ENCODE data around the gene KLHDC9. TPM values are rescaled to one million over a fixed set of nuclear protein-coding genes. Genes with fewer than 3 reads are reported as not detected.

KLHDC9 gene
- total and polyA plus RNA-seq, 5 donors from 2014 or later: 0.28 to 0.46 TPM; not detected in 3

DNA sequence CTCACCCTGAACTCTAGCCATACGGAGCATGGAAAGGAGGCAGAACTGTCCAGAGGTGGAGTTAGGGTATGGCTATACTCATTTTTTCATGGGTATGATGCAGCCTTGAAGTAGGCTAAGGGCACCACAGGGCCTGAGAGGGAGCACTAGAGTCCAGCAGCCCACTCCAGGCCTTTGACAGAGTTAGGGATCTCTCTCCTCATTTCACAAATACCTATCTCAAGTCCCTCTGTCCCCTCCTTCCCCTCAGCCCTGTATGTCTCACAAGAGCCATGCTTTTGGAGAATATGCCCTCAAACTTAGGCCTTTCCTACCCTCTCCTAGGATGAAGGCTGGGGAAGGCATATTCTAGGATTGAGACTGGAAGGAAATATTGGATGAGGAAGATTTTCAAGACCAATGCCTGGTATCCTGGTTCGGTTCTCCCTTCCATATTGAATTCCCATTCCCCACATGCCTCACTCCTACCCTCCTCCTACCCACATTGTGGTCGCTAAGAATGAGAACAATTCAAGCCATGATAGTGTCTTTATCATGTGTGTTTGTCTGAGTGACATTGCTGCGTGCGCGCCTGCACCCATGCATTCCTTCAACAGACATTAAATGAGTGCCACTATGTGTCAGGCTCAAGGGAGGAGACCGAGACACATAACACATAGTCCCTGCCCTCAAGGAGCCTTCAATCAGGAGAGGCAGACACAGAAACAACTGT is 6.2 kb upstream of the KLHDC9 start:
- H3K9me3 Mint-ChIP-seq: no peaks in the 10 kb centered on the region
- H3K4me3 ChIP-seq (ENCODE audit: low read depth, low read length): no peak overlapping the region
- no peaks in the 10 kb centered on the region for H3K36me3 Mint-ChIP-seq
- H3K27ac ChIP-seq (ENCODE audit: insufficient read depth, low read length, poor library complexity, severe bottlenecking): no peak overlapping the region
- peaks cover 0 to 9% (median 4%) of the 10 kb centered on the region in 4 donors for H3K4me1 Mint-ChIP-seq
- no peak overlapping the region for H3K27ac Mint-ChIP-seq
- no peaks in the 10 kb centered on the region for H3K36me3 ChIP-seq (ENCODE audit: control insufficient read depth, insufficient read depth, low read length)
- H3K27me3 Mint-ChIP-seq: peaks cover 7% of the 10 kb centered on the region
- no peaks in the 10 kb centered on the region for H3K9me3 ChIP-seq (ENCODE audit: control insufficient read depth in 2 of 2, low read length in 2 of 2)
- H3K27me3 ChIP-seq (ENCODE audit: control insufficient read depth, insufficient read depth, low read length): no peaks in the 10 kb centered on the region
- ATAC-seq (ENCODE audit: low read depth in 2 of 2): no peak
- no peak for DNase-seq
- H3K4me3 Mint-ChIP-seq: no peak overlapping the region
- peaks cover under 1% of the 10 kb centered on the region for H3K4me1 ChIP-seq (ENCODE audit: control insufficient read depth, insufficient read depth, low read length, poor library complexity, severe bottlenecking)

DNA sequence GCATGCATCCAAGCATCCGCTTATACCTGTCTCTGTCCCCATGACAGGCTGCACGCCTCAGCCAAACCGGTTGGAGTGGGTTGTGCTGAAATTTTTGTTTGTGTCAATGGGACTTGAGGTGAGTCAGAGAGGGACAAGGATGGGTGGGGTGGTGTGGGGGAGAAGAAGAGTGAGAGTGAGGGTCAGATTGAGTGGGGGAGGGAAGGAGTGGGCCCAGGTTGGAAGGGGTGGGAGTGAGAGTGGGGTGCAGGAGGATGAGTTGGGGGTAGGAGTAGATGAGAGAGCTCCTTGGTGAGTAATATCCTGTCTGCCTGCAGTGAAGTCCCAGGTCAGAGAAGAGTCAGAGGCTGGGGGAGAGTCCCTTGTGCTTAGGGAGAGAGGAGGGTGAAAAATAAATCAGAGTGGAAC is 5.5 kb upstream of the KLHDC9 start:
- H3K4me3 Mint-ChIP-seq: no peak overlapping the region
- H3K9me3 ChIP-seq (ENCODE audit: control insufficient read depth in 2 of 2, low read length in 2 of 2): no peaks in the 10 kb centered on the region
- peaks cover 13% of the 10 kb centered on the region for H3K27me3 Mint-ChIP-seq
- H3K36me3 ChIP-seq (ENCODE audit: control insufficient read depth, insufficient read depth, low read length): no peaks in the 10 kb centered on the region
- H3K9me3 Mint-ChIP-seq: peaks cover 0 to 2% (median 0%) of the 10 kb centered on the region in 7 donors
- DNase-seq: peak in 1 of 3 donors; percentile 34
- no peak overlapping the region for H3K4me3 ChIP-seq (ENCODE audit: low read depth, low read length)
- no peak overlapping the region for H3K27ac Mint-ChIP-seq
- no peaks in the 10 kb centered on the region for H3K27me3 ChIP-seq (ENCODE audit: control insufficient read depth, insufficient read depth, low read length)
- H3K36me3 Mint-ChIP-seq: peaks cover 3% of the 10 kb centered on the region
- peak in 1 of 2 donors; percentile 33 for ATAC-seq (ENCODE audit: low read depth in 2 of 2)
- peaks cover 5 to 15% (median 10%) of the 10 kb centered on the region in 4 donors for H3K4me1 Mint-ChIP-seq
- peaks cover 7% of the 10 kb centered on the region for H3K4me1 ChIP-seq (ENCODE audit: control insufficient read depth, insufficient read depth, low read length, poor library complexity, severe bottlenecking)
- no peak overlapping the region for H3K27ac ChIP-seq (ENCODE audit: insufficient read depth, low read length, poor library complexity, severe bottlenecking)

DNA sequence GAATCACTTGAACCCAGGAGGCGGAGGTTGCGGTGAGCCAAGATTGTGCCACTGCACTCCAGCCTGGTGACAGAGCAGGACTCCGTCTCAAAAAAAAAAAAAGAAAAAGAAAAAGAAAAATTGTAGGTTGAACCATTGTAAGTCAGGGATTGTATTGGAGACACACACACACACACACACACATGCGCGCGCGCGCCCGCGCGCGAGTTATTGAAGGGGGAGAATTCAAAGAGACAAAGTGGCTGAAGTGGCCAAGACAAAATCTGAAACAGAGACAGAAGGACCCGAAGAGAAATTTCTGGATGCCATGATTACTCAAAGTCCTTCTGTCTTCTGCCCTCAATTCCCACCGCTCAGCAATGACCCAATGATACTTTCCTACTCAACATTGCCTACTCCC is 3.7 kb upstream of the KLHDC9 start:
- H3K4me3 ChIP-seq (ENCODE audit: low read depth, low read length): no peak overlapping the region
- peaks cover 18% of the 10 kb centered on the region for H3K4me1 ChIP-seq (ENCODE audit: control insufficient read depth, insufficient read depth, low read length, poor library complexity, severe bottlenecking)
- H3K9me3 ChIP-seq (ENCODE audit: control insufficient read depth in 2 of 2, low read length in 2 of 2): no peaks in the 10 kb centered on the region
- peaks cover 18% of the 10 kb centered on the region for H3K27me3 Mint-ChIP-seq
- peaks cover 11 to 23% (median 17%) of the 10 kb centered on the region in 4 donors for H3K4me1 Mint-ChIP-seq
- ATAC-seq (ENCODE audit: low read depth in 2 of 2) (no peak), DNase-seq (no peak)
- H3K36me3 Mint-ChIP-seq: peaks cover 9% of the 10 kb centered on the region
- H3K36me3 ChIP-seq (ENCODE audit: control insufficient read depth, insufficient read depth, low read length): peaks cover 2% of the 10 kb centered on the region
- H3K27ac ChIP-seq (ENCODE audit: insufficient read depth, low read length, poor library complexity, severe bottlenecking): no peak overlapping the region
- H3K9me3 Mint-ChIP-seq: peaks cover 0 to 6% (median 0%) of the 10 kb centered on the region in 7 donors
- H3K27me3 ChIP-seq (ENCODE audit: control insufficient read depth, insufficient read depth, low read length): no peaks in the 10 kb centered on the region
- no peak overlapping the region for H3K27ac Mint-ChIP-seq
- H3K4me3 Mint-ChIP-seq: peak overlapping the region in 1 of 4 donors; percentile 76

DNA sequence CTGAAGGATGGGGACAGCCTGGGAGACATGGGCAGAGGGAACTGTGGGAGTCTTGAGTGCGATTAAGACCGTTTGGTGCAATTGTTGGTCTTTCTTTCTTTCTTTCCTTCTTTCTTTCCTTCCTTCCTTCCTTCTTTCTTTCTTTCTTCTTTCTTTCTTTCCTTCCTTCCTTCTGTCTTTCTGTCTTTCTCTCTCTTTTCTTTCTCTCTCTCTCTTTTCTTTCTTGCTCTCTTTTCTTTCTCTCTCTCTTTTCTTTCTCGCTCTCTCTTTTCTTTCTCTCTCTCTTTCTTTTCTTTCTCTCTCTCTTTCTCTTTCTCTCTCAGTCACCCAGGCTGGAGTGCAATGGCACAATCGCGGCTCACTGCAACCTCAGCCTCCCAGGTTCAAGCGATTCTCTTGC is 2.9 kb upstream of the KLHDC9 start:
- no peak for DNase-seq
- peaks cover 18% of the 10 kb centered on the region for H3K27me3 Mint-ChIP-seq
- H3K9me3 Mint-ChIP-seq: peaks cover 0 to 6% (median 0%) of the 10 kb centered on the region in 7 donors
- peak overlapping the region in 1 of 4 donors; percentile 76 for H3K4me3 Mint-ChIP-seq
- H3K4me1 Mint-ChIP-seq: peaks cover 11 to 23% (median 17%) of the 10 kb centered on the region in 4 donors
- H3K36me3 Mint-ChIP-seq: peaks cover 16% of the 10 kb centered on the region
- H3K4me1 ChIP-seq (ENCODE audit: control insufficient read depth, insufficient read depth, low read length, poor library complexity, severe bottlenecking): peaks cover 18% of the 10 kb centered on the region
- no peak overlapping the region for H3K27ac ChIP-seq (ENCODE audit: insufficient read depth, low read length, poor library complexity, severe bottlenecking)
- peaks cover 10% of the 10 kb centered on the region for H3K36me3 ChIP-seq (ENCODE audit: control insufficient read depth, insufficient read depth, low read length)
- no peak overlapping the region for H3K4me3 ChIP-seq (ENCODE audit: low read depth, low read length)
- peak overlapping the region in 2 of 3 donors; percentile 45 to 46 for H3K27ac Mint-ChIP-seq
- H3K27me3 ChIP-seq (ENCODE audit: control insufficient read depth, insufficient read depth, low read length): no peaks in the 10 kb centered on the region
- no peaks in the 10 kb centered on the region for H3K9me3 ChIP-seq (ENCODE audit: control insufficient read depth in 2 of 2, low read length in 2 of 2)
- no peak for ATAC-seq (ENCODE audit: low read depth in 2 of 2)

DNA sequence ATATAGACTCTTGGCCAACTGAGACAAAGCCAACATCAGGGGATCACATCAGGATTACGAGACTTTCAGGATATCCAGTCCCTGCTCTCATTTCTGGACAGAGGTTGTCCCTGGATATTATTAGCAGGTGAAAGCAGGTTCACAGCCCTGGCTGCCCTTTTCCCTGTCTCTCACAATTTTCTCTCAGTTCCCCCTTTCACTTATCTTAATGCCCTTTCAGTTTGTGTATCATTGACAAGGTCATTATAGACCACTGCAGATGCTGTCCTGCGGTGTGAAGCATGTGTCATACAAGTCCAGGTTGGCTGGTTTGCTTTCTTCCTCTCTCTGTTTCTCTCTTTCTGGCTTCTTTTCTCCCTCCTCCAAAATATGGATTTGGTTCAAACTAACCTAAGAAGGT is 2.1 kb upstream of the KLHDC9 start:
- ATAC-seq (ENCODE audit: low read depth in 2 of 2) (no peak), DNase-seq (no peak)
- Mint-ChIP-seq H3K27me3 (peaks cover 18% of the 10 kb centered on the region), H3K36me3 (peaks cover 18% of the 10 kb centered on the region), H3K4me1 (peaks cover 11 to 23% (median 16%) of the 10 kb centered on the region in 4 donors), H3K4me3 (peak overlapping the region in 2 of 4 donors; percentile 34 to 96), H3K9me3 (peaks cover 0 to 6% (median 0%) of the 10 kb centered on the region in 7 donors), H3K27ac (peak overlapping the region; percentile 66 to 100 (median 96))
- no peak overlapping the region for H3K27ac ChIP-seq (ENCODE audit: insufficient read depth, low read length, poor library complexity, severe bottlenecking)
- H3K9me3 ChIP-seq (ENCODE audit: control insufficient read depth in 2 of 2, low read length in 2 of 2): no peaks in the 10 kb centered on the region
- H3K4me3 ChIP-seq (ENCODE audit: low read depth, low read length): no peak overlapping the region
- H3K27me3 ChIP-seq (ENCODE audit: control insufficient read depth, insufficient read depth, low read length): no peaks in the 10 kb centered on the region
- H3K4me1 ChIP-seq (ENCODE audit: control insufficient read depth, insufficient read depth, low read length, poor library complexity, severe bottlenecking): peaks cover 18% of the 10 kb centered on the region
- peaks cover 17% of the 10 kb centered on the region for H3K36me3 ChIP-seq (ENCODE audit: control insufficient read depth, insufficient read depth, low read length)

DNA sequence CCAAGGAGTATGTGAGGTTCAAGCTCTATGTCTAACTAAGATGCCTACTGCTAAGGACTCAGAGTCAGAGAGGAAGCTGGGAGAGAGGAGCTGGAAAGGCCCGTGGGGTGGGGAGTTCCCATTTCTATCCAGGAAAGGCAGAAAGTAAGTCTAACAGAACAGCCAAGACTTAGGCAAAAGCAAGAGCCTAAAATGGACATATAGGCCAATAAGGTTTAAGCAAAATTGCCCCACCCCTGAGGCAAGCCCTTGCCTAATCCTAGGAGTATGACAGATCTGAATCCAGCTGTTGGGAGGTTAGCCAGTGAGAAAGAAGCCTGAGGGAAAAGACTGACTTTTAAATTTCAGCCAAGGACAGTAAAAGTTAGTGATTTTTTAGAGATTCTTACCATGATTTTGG is 1.6 kb upstream of the KLHDC9 start:
- Mint-ChIP-seq H3K4me1 (peaks cover 11 to 23% (median 16%) of the 10 kb centered on the region in 4 donors), H3K4me3 (peak overlapping the region in 3 of 4 donors; percentile 18 to 96 (median 89)), H3K27me3 (peaks cover 18% of the 10 kb centered on the region), H3K36me3 (peaks cover 18% of the 10 kb centered on the region), H3K9me3 (peaks cover 0 to 6% (median 0%) of the 10 kb centered on the region in 7 donors), H3K27ac (peak overlapping the region; percentile 66 to 100 (median 96))
- no peak for ATAC-seq (ENCODE audit: low read depth in 2 of 2)
- no peaks in the 10 kb centered on the region for H3K9me3 ChIP-seq (ENCODE audit: control insufficient read depth in 2 of 2, low read length in 2 of 2)
- no peak overlapping the region for H3K27ac ChIP-seq (ENCODE audit: insufficient read depth, low read length, poor library complexity, severe bottlenecking)
- H3K36me3 ChIP-seq (ENCODE audit: control insufficient read depth, insufficient read depth, low read length): peaks cover 21% of the 10 kb centered on the region
- peaks cover 18% of the 10 kb centered on the region for H3K4me1 ChIP-seq (ENCODE audit: control insufficient read depth, insufficient read depth, low read length, poor library complexity, severe bottlenecking)
- no peak for DNase-seq
- H3K27me3 ChIP-seq (ENCODE audit: control insufficient read depth, insufficient read depth, low read length): no peaks in the 10 kb centered on the region
- no peak overlapping the region for H3K4me3 ChIP-seq (ENCODE audit: low read depth, low read length)

DNA sequence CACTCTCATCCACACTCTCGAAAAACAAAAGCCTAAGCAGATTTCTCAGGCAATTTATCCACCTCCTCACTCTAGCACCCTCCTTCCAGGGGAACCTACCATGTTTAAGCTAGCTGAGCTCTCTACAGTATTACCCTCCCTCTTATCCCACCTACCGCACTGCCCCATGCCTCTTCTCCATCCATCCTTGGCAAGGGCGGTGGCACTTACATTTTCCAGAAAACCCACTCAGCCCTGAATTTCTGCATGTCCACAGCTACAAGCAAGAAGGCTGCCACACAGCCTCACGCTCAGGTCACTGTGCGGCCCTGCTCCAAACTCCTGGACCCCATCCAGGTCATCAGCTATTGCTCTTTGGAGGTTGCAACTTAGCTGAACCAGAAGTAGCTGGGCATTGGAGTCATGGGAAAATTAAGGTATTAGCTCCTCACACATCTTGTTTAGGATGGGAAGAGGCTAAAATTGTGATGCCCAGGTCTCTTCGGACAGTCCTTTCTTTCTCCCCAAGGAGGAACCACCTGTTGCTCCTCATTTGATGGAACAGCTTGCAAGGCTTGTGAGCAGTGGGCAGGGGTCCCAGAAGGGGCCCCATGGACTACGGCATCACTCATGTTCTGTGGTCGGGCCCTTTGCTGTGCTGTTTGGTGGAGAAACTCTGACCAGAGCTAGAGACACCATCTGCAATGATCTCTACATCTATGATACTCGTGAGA is 1.1 kb downstream of the KLHDC9 start:
- no peaks in the 10 kb centered on the region for H3K27me3 ChIP-seq (ENCODE audit: control insufficient read depth, insufficient read depth, low read length)
- no peaks in the 10 kb centered on the region for H3K9me3 ChIP-seq (ENCODE audit: control insufficient read depth in 2 of 2, low read length in 2 of 2)
- H3K4me1 ChIP-seq (ENCODE audit: control insufficient read depth, insufficient read depth, low read length, poor library complexity, severe bottlenecking): peaks cover 18% of the 10 kb centered on the region
- ATAC-seq (ENCODE audit: low read depth in 2 of 2) (no peak), DNase-seq (no peak)
- peaks cover 32% of the 10 kb centered on the region for H3K36me3 ChIP-seq (ENCODE audit: control insufficient read depth, insufficient read depth, low read length)
- H3K36me3 Mint-ChIP-seq: peaks cover 22% of the 10 kb centered on the region
- peaks cover 0 to 6% (median 0%) of the 10 kb centered on the region in 7 donors for H3K9me3 Mint-ChIP-seq
- H3K4me3 Mint-ChIP-seq: peak overlapping the region; percentile 73 to 93 (median 81)
- H3K27me3 Mint-ChIP-seq: peaks cover 18% of the 10 kb centered on the region
- H3K27ac ChIP-seq (ENCODE audit: insufficient read depth, low read length, poor library complexity, severe bottlenecking): no peak overlapping the region
- H3K4me3 ChIP-seq (ENCODE audit: low read depth, low read length): no peak overlapping the region
- peaks cover 11 to 26% (median 18%) of the 10 kb centered on the region in 4 donors for H3K4me1 Mint-ChIP-seq
- peak overlapping the region in 2 of 3 donors; percentile 89 to 90 for H3K27ac Mint-ChIP-seq
